ENCODE results near the gene STAT1. TPM values are rescaled to one million over a fixed set of nuclear protein-coding genes. Genes with fewer than 3 reads are reported as not detected.

Gene STAT1
- total RNA-seq, 1 donor from 2014 or later = 264 TPM

DNA sequence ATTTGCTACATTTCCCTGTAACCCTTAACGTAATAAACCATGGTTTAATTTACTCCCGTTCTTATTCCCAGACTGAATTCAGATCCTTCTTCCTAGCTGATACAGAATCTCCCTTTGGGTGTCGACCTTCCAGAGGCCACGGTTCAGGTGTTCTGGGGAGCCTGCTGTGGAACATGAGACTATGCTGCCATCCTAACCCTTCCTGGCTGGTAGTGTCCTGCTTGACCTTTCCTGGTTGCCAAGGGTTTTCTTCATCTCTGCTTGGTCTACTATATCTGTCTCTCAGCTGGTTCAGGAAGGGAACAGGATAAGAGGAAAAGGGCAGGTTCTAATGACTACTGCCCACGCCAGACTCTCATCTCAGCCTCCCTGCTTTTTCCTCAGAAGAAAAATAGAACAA, 36.5 kb downstream of the STAT1 start:
- no peaks in the 10 kb centered on the region for H3K27me3 Mint-ChIP-seq
- H3K36me3 Mint-ChIP-seq (ENCODE audit: insufficient read depth) = peaks cover 63% of the 10 kb centered on the region
- TF ChIP-seq, protein P1, sequence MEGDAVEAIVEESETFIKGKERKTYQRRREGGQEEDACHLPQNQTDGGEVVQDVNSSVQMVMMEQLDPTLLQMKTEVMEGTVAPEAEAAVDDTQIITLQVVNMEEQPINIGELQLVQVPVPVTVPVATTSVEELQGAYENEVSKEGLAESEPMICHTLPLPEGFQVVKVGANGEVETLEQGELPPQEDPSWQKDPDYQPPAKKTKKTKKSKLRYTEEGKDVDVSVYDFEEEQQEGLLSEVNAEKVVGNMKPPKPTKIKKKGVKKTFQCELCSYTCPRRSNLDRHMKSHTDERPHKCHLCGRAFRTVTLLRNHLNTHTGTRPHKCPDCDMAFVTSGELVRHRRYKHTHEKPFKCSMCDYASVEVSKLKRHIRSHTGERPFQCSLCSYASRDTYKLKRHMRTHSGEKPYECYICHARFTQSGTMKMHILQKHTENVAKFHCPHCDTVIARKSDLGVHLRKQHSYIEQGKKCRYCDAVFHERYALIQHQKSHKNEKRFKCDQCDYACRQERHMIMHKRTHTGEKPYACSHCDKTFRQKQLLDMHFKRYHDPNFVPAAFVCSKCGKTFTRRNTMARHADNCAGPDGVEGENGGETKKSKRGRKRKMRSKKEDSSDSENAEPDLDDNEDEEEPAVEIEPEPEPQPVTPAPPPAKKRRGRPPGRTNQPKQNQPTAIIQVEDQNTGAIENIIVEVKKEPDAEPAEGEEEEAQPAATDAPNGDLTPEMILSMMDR (IDR thresholded peaks at IDR 0.05; ENCODE audit: unreplicated experiment) = no peak
- no peaks in the 10 kb centered on the region for H3K9me3 Mint-ChIP-seq (ENCODE audit: low read depth)
- no peak overlapping the region for H3K4me3 Mint-ChIP-seq (ENCODE audit: low read depth)
- H3K27ac Mint-ChIP-seq = no peak overlapping the region
- DNase-seq (ENCODE audit: low spot score, unreplicated experiment) = no peak
- peaks cover 29% of the 10 kb centered on the region for H3K4me1 Mint-ChIP-seq (ENCODE audit: low read depth)

DNA sequence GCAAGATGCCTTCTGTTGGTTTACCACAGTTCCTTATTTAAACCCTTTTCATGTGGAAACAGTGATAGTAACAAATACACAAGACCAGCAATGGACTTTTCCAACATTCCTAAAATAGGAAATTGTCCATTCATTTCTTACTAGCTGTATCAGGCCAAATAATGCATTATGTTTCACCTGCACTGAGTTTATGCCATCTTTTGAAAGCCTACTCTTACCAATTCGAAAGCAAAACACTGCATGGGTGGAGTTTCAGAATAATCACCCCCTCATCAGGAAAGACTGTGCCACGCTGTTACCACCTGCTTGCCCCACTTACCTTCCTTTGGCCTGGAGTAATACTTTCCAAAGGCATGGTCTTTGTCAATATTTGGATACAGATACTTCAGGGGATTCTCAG, 37.5 kb downstream of the STAT1 start:
- TF ChIP-seq, protein P1 (IDR thresholded peaks at IDR 0.05; ENCODE audit: unreplicated experiment) = no peak
- Mint-ChIP-seq H3K27ac (no peak overlapping the region), H3K36me3 (ENCODE audit: insufficient read depth) (peaks cover 62% of the 10 kb centered on the region), H3K4me1 (ENCODE audit: low read depth) (peaks cover 25% of the 10 kb centered on the region), H3K4me3 (ENCODE audit: low read depth) (no peak overlapping the region), H3K9me3 (ENCODE audit: low read depth) (no peaks in the 10 kb centered on the region), H3K27me3 (no peaks in the 10 kb centered on the region)
- no peak for DNase-seq (ENCODE audit: low spot score, unreplicated experiment)

DNA sequence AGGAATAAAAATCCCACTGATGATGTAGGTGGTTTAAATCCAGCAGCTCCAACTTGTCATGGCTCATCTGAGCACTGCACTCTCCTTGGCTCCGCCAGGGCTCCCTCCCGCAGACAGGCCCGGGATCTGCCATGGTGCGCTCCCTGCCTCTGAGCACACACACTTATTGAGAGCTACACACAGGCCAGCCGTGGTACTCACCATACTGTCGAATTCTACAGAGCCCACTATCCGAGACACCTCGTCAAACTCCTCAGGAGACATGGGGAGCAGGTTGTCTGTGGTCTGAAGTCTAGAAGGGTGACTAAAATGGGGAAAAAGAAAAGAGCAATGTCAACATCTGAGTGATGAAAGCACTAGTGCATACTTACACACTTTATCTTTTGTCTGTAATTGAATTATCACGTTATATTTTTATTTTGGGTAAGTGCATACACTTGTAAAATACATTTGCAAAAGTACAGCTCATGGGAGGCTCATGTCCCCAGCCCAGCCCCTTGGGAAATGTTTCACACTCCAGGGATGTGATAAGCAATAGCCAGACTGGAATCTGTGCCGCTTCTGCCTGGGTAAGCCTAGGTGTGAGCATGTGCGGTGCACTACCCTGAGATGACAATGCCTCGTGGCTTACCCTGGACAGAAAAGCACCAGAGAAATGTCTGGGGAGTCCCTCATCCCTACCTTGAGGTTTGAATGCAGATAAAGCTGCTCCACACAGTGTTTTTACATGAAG, 39.2 kb downstream of the STAT1 start:
- peaks cover 65% of the 10 kb centered on the region for H3K36me3 Mint-ChIP-seq (ENCODE audit: insufficient read depth)
- H3K4me3 Mint-ChIP-seq (ENCODE audit: low read depth) = no peak overlapping the region
- H3K27me3 Mint-ChIP-seq = no peaks in the 10 kb centered on the region
- H3K9me3 Mint-ChIP-seq (ENCODE audit: low read depth) = no peaks in the 10 kb centered on the region
- H3K4me1 Mint-ChIP-seq (ENCODE audit: low read depth) = peaks cover 9% of the 10 kb centered on the region
- H3K27ac Mint-ChIP-seq = peak overlapping the region; percentile 84
- DNase-seq (ENCODE audit: low spot score, unreplicated experiment) = no peak
- TF ChIP-seq, protein P1 (IDR thresholded peaks at IDR 0.05; ENCODE audit: unreplicated experiment) = no peak

DNA sequence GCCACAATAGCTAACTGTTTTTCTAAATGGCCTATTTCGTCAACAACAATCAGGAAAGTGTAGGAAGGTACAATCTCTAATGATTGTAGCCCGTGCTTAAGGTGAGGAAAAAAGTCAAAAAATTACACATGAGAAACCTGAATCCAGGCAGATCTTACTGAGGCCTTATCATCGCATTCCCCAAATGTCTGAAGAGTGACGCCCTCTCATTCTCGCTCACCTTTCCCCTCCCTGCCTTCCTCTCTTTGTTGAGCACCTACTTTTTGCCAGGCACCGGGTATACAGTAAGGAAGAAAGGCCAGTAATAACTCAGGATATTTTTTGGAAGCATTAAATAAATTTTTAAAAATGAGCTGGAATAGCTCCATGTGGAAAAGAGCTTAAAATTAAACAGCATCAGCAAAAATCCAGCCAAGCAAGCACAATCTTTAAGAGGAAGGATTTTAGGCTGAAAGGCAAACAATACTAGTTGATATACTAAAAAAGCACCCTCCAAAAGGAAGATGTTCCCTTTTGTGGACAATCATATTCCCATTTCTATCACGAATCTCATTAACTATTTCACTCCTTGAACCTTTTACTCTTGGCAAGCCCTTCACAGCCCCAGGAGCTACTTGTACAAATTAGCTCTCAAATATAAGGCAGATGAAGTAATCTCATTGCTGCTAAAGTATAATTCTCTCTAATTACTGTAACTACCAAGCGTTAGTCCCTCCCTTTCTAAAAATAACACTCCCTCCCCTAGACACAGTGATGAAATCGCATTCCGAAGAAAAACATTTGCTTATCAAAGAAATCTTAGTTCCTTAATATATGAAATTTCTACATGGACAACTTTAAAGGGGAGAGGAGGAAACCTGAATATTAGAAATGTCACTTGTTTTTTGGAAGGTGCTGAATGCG, 40.0 kb downstream of the STAT1 start:
- H3K9me3 Mint-ChIP-seq (ENCODE audit: low read depth) = no peaks in the 10 kb centered on the region
- H3K27me3 Mint-ChIP-seq = no peaks in the 10 kb centered on the region
- H3K4me3 Mint-ChIP-seq (ENCODE audit: low read depth) = no peak overlapping the region
- peak overlapping the region; percentile 90 for H3K27ac Mint-ChIP-seq
- TF ChIP-seq, protein P1 (IDR thresholded peaks at IDR 0.05; ENCODE audit: unreplicated experiment) = no peak
- no peak for DNase-seq (ENCODE audit: low spot score, unreplicated experiment)
- H3K36me3 Mint-ChIP-seq (ENCODE audit: insufficient read depth) = peaks cover 63% of the 10 kb centered on the region
- peaks cover 4% of the 10 kb centered on the region for H3K4me1 Mint-ChIP-seq (ENCODE audit: low read depth)

DNA sequence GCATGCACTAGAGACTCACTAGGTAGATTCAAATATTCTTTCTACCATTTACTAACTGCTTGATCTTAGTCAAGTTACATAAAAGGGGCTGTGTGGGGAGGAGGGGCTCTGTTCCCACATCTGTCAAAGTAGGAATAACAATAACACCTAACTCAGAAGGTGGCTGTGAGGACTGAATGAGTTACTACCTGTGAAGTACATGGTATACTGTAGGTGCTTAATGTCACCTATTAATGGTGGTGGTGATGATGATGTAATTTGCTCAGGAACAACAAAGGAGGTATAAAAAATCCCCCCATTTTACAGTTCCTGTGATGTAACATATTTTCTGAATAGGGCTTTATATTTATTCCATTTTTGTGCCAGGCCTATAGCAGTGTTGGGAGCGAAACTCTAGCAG, 40.7 kb downstream of the STAT1 start:
- no peak for DNase-seq (ENCODE audit: low spot score, unreplicated experiment)
- TF ChIP-seq, protein P1 (IDR thresholded peaks at IDR 0.05; ENCODE audit: unreplicated experiment) = no peak
- Mint-ChIP-seq H3K36me3 (ENCODE audit: insufficient read depth) (peaks cover 59% of the 10 kb centered on the region), H3K27ac (peak overlapping the region; percentile 90), H3K4me3 (ENCODE audit: low read depth) (no peak overlapping the region), H3K9me3 (ENCODE audit: low read depth) (no peaks in the 10 kb centered on the region), H3K27me3 (no peaks in the 10 kb centered on the region), H3K4me1 (ENCODE audit: low read depth) (peaks cover 4% of the 10 kb centered on the region)
